A172 (cell line): ENCODE results near the gene MX2. TPM values are rescaled to one million over a fixed set of nuclear protein-coding genes. Genes with fewer than 3 reads are reported as not detected.
A peak's percentile ranks its signal among the peaks of the same experiment; 100 is the strongest.

ENCODE experiments used
- DNase-seq: peaks from one replicate; pipeline ENCODE4 v3.0.0-alpha.2; 2015; ENCODE audit warnings: low spot score
- total RNA-seq: library from RNA; depleted of rRNA; stranded (reverse); fragments of >200 nt; shearing (Covaris generic); gene quantifications from 2 replicates; pipeline ENCODE4 v1.2.3, GENCODE V29; 2014

The MX2 gene
- total RNA-seq, 1 experiment from 2014 or later = 13.2 TPM

- no peak for DNase-seq
Observed at GRCh38 chr21:41379901-41380300, 18.1 kb downstream of the MX2 start.

- no peak for DNase-seq
Observed at GRCh38 chr21:41381731-41382130, 19.9 kb downstream of the MX2 start.

- DNase-seq = no peak
Observed at GRCh38 chr21:41387042-41387819, 25.4 kb downstream of the MX2 start.

GRCh38 chr21:41387824-41388223, 26.0 kb downstream of the MX2 start:
- DNase-seq = no peak

- no peak for DNase-seq
Observed at GRCh38 chr21:41388259-41388658, 26.4 kb downstream of the MX2 start.

GRCh38 chr21:41390043-41390639, 28.3 kb downstream of the MX2 start:
- DNase-seq = no peak

- DNase-seq = no peak
Observed at GRCh38 chr21:41393876-41394465, 32.1 kb downstream of the MX2 start.

GRCh38 chr21:41396558-41397075, 34.8 kb downstream of the MX2 start:
- peak; percentile 19 for DNase-seq

GRCh38 chr21:41397471-41397891, 35.7 kb downstream of the MX2 start:
- DNase-seq = no peak

- no peak for DNase-seq
Observed at GRCh38 chr21:41398251-41398650, 36.4 kb downstream of the MX2 start.

GRCh38 chr21:41398831-41399230, 37.0 kb downstream of the MX2 start:
- no peak for DNase-seq

GRCh38 chr21:41399246-41399800, 37.5 kb downstream of the MX2 start:
- DNase-seq = no peak

- DNase-seq = no peak
Observed at GRCh38 chr21:41402231-41402630, 40.4 kb downstream of the MX2 start.

GRCh38 chr21:41402796-41403195, 41.0 kb downstream of the MX2 start:
- no peak for DNase-seq

GRCh38 chr21:41403331-41403730, 41.5 kb downstream of the MX2 start:
- no peak for DNase-seq

GRCh38 chr21:41403966-41404365, 42.1 kb downstream of the MX2 start:
- no peak for DNase-seq

- no peak for DNase-seq
Observed at GRCh38 chr21:41405321-41405720, 43.5 kb downstream of the MX2 start.

GRCh38 chr21:41406340-41406739, 44.5 kb downstream of the MX2 start:
- no peak for DNase-seq

GRCh38 chr21:41407541-41408460, 46.0 kb downstream of the MX2 start:
- DNase-seq = no peak

- DNase-seq = no peak
Observed at GRCh38 chr21:41410361-41410760, 48.5 kb downstream of the MX2 start.

GRCh38 chr21:41410767-41411448, 49.1 kb downstream of the MX2 start:
- no peak for DNase-seq
